Endothelial cell of umbilical vein (primary cell): Measurements from ENCODE around the gene AP1G2. TPM values are rescaled to one million over a fixed set of nuclear protein-coding genes. Genes with fewer than 3 reads are reported as not detected.

Experiments used
- BruUV-seq: library from RNA; stranded (reverse); fragments of 400-500 nt; replicated peaks from 2 replicates; lab custom pipeline; 2021; lab: Mats Ljungman, UMichigan
- CTCF ChIA-PET: fragments of 300-600, 350-600 bp; sonication (Branson Sonifier 250); formaldehyde crosslinking; loops from one replicate; lab custom pipeline; 2021; ENCODE audit warnings: antibody characterized with exemption, inconsistent platforms; lab: Charles Lee
- POLR2A ChIA-PET: fragments of 300-600, 350-600 bp; sonication (Branson Sonifier 250); formaldehyde crosslinking; loops from one replicate; lab custom pipeline; 2021; ENCODE audit warnings: antibody characterized with exemption, inconsistent platforms; lab: Charles Lee
- DNase-seq: peaks from one replicate; pipeline ENCODE4 v3.0.0-alpha.2; 2011; ENCODE audit warnings: low read depth, low spot score
- FAIRE-seq: peaks from 2 replicates; lab custom pipeline; 2011; peaks lifted over from hg19 to GRCh38; lab: Jason Lieb, UNC
- H2AFZ ChIP-seq: 2 replicates; pipeline ENCODE4 v1.6.0; 2012; ENCODE audit warnings: low read depth, low read length, control low read depth, inconsistent platforms
- H3K27ac ChIP-seq: 2 replicates; pipeline ENCODE4 v1.5.1; 2011; ENCODE audit warnings: low read depth, mild to moderate bottlenecking, control low read depth, low read length, moderate library complexity; ENCODE audit not compliant: insufficient read depth
- H3K27me3 ChIP-seq, 2 experiments: 2 replicates each; pipeline versions ENCODE4 v1.6.0 to v1.6.1; 2011; ENCODE audit warnings: low read length in 2 of 2, mixed read lengths in 1 of 2; ENCODE audit not compliant: control insufficient read depth in 2 of 2, insufficient read depth in 2 of 2
- H3K36me3 ChIP-seq, 2 experiments: 2 replicates in 1 of 2; 3 replicates in 1 of 2; pipeline ENCODE4 v1.5.1; 2011; ENCODE audit warnings: low read length in 2 of 2, mild to moderate bottlenecking in 1 of 2, moderate library complexity in 1 of 2; ENCODE audit not compliant: control insufficient read depth in 2 of 2, insufficient read depth in 2 of 2; ENCODE audit errors: extremely low read depth in 1 of 2
- H3K4me1 ChIP-seq: 3 replicates; pipeline ENCODE4 v1.5.1; 2011; ENCODE audit warnings: mild to moderate bottlenecking, low read length; ENCODE audit not compliant: control insufficient read depth, insufficient read depth; ENCODE audit errors: extremely low read depth
- H3K4me2 ChIP-seq: 2 replicates; pipeline ENCODE4 v1.6.1; 2011; ENCODE audit warnings: low read length, control low read depth, mixed read lengths; ENCODE audit not compliant: insufficient read depth
- H3K4me3 ChIP-seq, 3 experiments: fragments of 200-600 bp in 1 of 3; sonication (generic), shearing (Covaris generic) in 1 of 3; replicated peaks in 1 of 3; 2 replicates each; pipeline ENCODE4 v1.5.1; 2011 to 2016; ENCODE audit warnings: control low read depth in 3 of 3, low read length in 3 of 3, mild to moderate bottlenecking in 2 of 3, inconsistent platforms in 1 of 3, low read depth in 1 of 3, moderate library complexity in 1 of 3; ENCODE audit not compliant: insufficient read depth in 1 of 3
- H3K79me2 ChIP-seq: 2 replicates; pipeline ENCODE4 v1.6.0; 2012; ENCODE audit warnings: low read length, inconsistent platforms; ENCODE audit not compliant: control insufficient read depth, insufficient read depth
- H3K9ac ChIP-seq: replicated peaks from 2 replicates; pipeline ENCODE3; 2011; ENCODE audit warnings: low read length, control low read depth; ENCODE audit not compliant: insufficient read depth; ENCODE audit errors: extremely low read depth
- H3K9me1 ChIP-seq: replicated peaks from 3 replicates; pipeline ENCODE4 v1.6.0; 2011; ENCODE audit warnings: mild to moderate bottlenecking, low read length; ENCODE audit not compliant: control insufficient read depth, insufficient read depth; ENCODE audit errors: extremely low read depth
- H3K9me3 ChIP-seq: replicated peaks from 2 replicates; pipeline ENCODE4 v1.5.1; 2012; ENCODE audit warnings: low read length, inconsistent platforms; ENCODE audit not compliant: control insufficient read depth, insufficient read depth
- H4K20me1 ChIP-seq: replicated peaks from 2 replicates; pipeline ENCODE3; 2011; ENCODE audit warnings: mild to moderate bottlenecking, low read length; ENCODE audit not compliant: control insufficient read depth, insufficient read depth; ENCODE audit errors: extremely low read depth
- EZH2 ChIP-seq: IDR thresholded peaks from 2 replicates; pipeline ENCODE4 v1.6.1; 2012; ENCODE audit warnings: borderline replicate concordance, low read depth, mild to moderate bottlenecking, moderate library complexity, low read length, inconsistent platforms; ENCODE audit not compliant: severe bottlenecking
- FOS ChIP-seq: IDR thresholded peaks from 2 replicates; pipeline ENCODE4 v1.6.1; 2011; ENCODE audit warnings: mild to moderate bottlenecking, low read length, moderate library complexity, borderline replicate concordance; ENCODE audit not compliant: insufficient read depth
- GATA2 ChIP-seq: IDR thresholded peaks from 2 replicates; pipeline ENCODE4 v1.7.0; 2011; ENCODE audit warnings: low read depth, mild to moderate bottlenecking, moderate library complexity, mixed read lengths, low read length; ENCODE audit not compliant: insufficient read length, insufficient read depth
- JUN ChIP-seq: IDR thresholded peaks from 2 replicates; pipeline ENCODE4 v1.6.1; 2011; ENCODE audit warnings: borderline replicate concordance, low read depth; ENCODE audit not compliant: insufficient read length, insufficient read depth
- MYC ChIP-seq: IDR thresholded peaks from one replicate; pipeline ENCODE4 v1.6.1; 2011; ENCODE audit warnings: mild to moderate bottlenecking, low read depth, low read length
- POLR2A ChIP-seq: IDR thresholded peaks from 2 replicates; pipeline ENCODE4 v1.6.1; 2012; ENCODE audit warnings: low read depth, mild to moderate bottlenecking, control low read depth, low read length
- POLR2AphosphoS5 ChIP-seq: IDR thresholded peaks from 2 replicates; pipeline ENCODE4 v1.6.1; 2012; ENCODE audit warnings: low read depth, mild to moderate bottlenecking, control low read depth, low read length, moderate library complexity; ENCODE audit not compliant: insufficient read depth
- dilution Hi-C: fragments of 300-500 bp; cut with MboI; formaldehyde crosslinking; loops from one replicate; pipeline ENCODE4 v1.15.0; 2019; ENCODE audit warnings: low sequenced_read_pairs; ENCODE audit not compliant: extremely low pct_ligation_motif_present
- intact Hi-C: fragments of 100-400 bp; cut with micrococcal nuclease; formaldehyde crosslinking; loops from one replicate; pipeline ENCODE4 v1.10.0; 2022
- polyA plus RNA-seq, 4 experiments: library from polyadenylated mRNA; depleted of rRNA in 3 of 4; stranded (reverse) in 3 of 4; unstranded in 1 of 4; fragments of >200 nt; gene quantifications; 2 replicates each; pipeline versions ENCODE4 v1.2.1 to v1.2.3, GENCODE V29; 2011 to 2012; ENCODE audit warnings: missing spikeins in 1 of 4
- total RNA-seq: library from RNA; stranded (reverse); gene quantifications from 2 replicates; pipeline ENCODE4 v1.2.3, GENCODE V29; 2021
- TF ChIP-seq, protein P1 (sequence below): IDR thresholded peaks from 2 replicates; pipeline ENCODE4 v1.6.1; 2011; ENCODE audit not compliant: insufficient read depth, insufficient read length
- TF ChIP-seq, protein P2 (sequence below), 2 donors: IDR thresholded peaks; 1 replicate in 1 of 2; 2 replicates in 1 of 2; pipeline ENCODE4 v1.5.1; 2011; ENCODE audit warnings: low read length in 2 of 2, mild to moderate bottlenecking in 2 of 2, moderate library complexity in 2 of 2, control low read depth in 1 of 2, inconsistent platforms in 1 of 2, low read depth in 1 of 2; ENCODE audit not compliant: insufficient read depth in 1 of 2; ENCODE audit errors: extremely low read depth in 1 of 2

The AP1G2 gene
- total and polyA plus RNA-seq, 2 donors (not counting 3 experiments of a cell fraction or from before 2014, with no cell fraction given): 39.0 to 55.8 TPM

- Histone ChIP-seq H3K4me2 (no peak overlapping the region), H3K4me1 (no peaks in the 10 kb centered on the region), H3K9me3 (no peaks in the 10 kb centered on the region), H3K27me3 (no peaks in the 10 kb centered on the region), H4K20me1 (no peaks in the 10 kb centered on the region), H3K27ac (no peak overlapping the region), H3K36me3 (no peaks in the 10 kb centered on the region), H2AFZ (no peak overlapping the region), H3K4me3 (no peak overlapping the region), H3K9me1 (no peaks in the 10 kb centered on the region), H3K9ac (no peak overlapping the region), H3K79me2 (no peaks in the 10 kb centered on the region)
- no TSS peak for BruUV-seq
- FAIRE-seq (no peak), DNase-seq (no peak)
- intact Hi-C loops: no loop called here
- CTCF ChIA-PET: interaction anchor here (1.0 kb wide), 1 partner anchor 28 kb away, joined by 5 read pairs; no protein-coding TSS in a partner anchor
- POLR2A ChIA-PET: no interaction called here
- TF ChIP-seq EZH2: no peak
- no peak for TF ChIP-seq MYC
- TF ChIP-seq, protein P1, sequence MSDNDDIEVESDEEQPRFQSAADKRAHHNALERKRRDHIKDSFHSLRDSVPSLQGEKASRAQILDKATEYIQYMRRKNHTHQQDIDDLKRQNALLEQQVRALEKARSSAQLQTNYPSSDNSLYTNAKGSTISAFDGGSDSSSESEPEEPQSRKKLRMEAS: no peak
- TF ChIP-seq, protein P2, sequence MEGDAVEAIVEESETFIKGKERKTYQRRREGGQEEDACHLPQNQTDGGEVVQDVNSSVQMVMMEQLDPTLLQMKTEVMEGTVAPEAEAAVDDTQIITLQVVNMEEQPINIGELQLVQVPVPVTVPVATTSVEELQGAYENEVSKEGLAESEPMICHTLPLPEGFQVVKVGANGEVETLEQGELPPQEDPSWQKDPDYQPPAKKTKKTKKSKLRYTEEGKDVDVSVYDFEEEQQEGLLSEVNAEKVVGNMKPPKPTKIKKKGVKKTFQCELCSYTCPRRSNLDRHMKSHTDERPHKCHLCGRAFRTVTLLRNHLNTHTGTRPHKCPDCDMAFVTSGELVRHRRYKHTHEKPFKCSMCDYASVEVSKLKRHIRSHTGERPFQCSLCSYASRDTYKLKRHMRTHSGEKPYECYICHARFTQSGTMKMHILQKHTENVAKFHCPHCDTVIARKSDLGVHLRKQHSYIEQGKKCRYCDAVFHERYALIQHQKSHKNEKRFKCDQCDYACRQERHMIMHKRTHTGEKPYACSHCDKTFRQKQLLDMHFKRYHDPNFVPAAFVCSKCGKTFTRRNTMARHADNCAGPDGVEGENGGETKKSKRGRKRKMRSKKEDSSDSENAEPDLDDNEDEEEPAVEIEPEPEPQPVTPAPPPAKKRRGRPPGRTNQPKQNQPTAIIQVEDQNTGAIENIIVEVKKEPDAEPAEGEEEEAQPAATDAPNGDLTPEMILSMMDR (IDR thresholded peaks at IDR 0.05; ENCODE audit: extremely low read depth in 1 of 2, insufficient read depth in 1 of 2, low read depth in 1 of 2, low read length in 2 of 2): no peak
- TF ChIP-seq POLR2AphosphoS5: no peak
- no peak for TF ChIP-seq GATA2
- no peak for TF ChIP-seq FOS
- TF ChIP-seq JUN: no peak
- TF ChIP-seq POLR2A: no peak
- dilution Hi-C loops: no loop called here
Measured at GRCh38 chr14:23531391-23531790, 36.2 kb downstream of the AP1G2 start.
